Fibroblast of lung (primary cell): ENCODE data around the gene SPOCK3. TPM values are rescaled to one million over a fixed set of nuclear protein-coding genes. Genes with fewer than 3 reads are reported as not detected.

Experiments
- DNase-seq, 2 donors: peaks; one replicate each; pipeline versions ENCODE4 v3.0.0 to v3.0.0-alpha.2; 2010; ENCODE audit warnings: low read depth in 2 of 2
- H2AFZ ChIP-seq: 2 replicates; pipeline ENCODE4 v1.5.1; 2012; ENCODE audit warnings: low read length, control low read depth, inconsistent platforms
- H3K27ac ChIP-seq: 2 replicates; pipeline ENCODE4 v1.5.1; 2011; ENCODE audit warnings: low read length, control low read depth; ENCODE audit not compliant: insufficient read depth
- H3K27me3 ChIP-seq: 2 replicates; pipeline ENCODE4 v1.5.1; 2011; ENCODE audit warnings: mild to moderate bottlenecking, low read length; ENCODE audit not compliant: control insufficient read depth, insufficient read depth
- H3K36me3 ChIP-seq: 2 replicates; pipeline ENCODE4 v1.5.1; 2011; ENCODE audit warnings: low read length; ENCODE audit not compliant: control insufficient read depth, insufficient read depth
- H3K4me1 ChIP-seq: 2 replicates; pipeline ENCODE4 v1.5.1; 2011; ENCODE audit warnings: low read length; ENCODE audit not compliant: control insufficient read depth, insufficient read depth; ENCODE audit errors: extremely low read depth
- H3K4me2 ChIP-seq: 2 replicates; pipeline ENCODE4 v1.5.1; 2011; ENCODE audit warnings: low read length, control low read depth; ENCODE audit not compliant: insufficient read depth; ENCODE audit errors: extremely low read depth
- H3K4me3 ChIP-seq, 4 experiments: fragments of 200-600 bp in 1 of 4; sonication (generic) in 1 of 4; replicated peaks in 1 of 4; 2 replicates each; pipeline ENCODE4 v1.5.1; 2011 to 2016; ENCODE audit warnings: low read length in 4 of 4, low read depth in 3 of 4, mild to moderate bottlenecking in 3 of 4, control low read depth in 2 of 4, inconsistent platforms in 1 of 4, mixed read lengths in 1 of 4; ENCODE audit not compliant: insufficient read depth in 1 of 4; ENCODE audit errors: control extremely low read depth in 1 of 4
- H3K79me2 ChIP-seq: 2 replicates; pipeline ENCODE4 v1.5.1; 2012; ENCODE audit warnings: mild to moderate bottlenecking, low read length, inconsistent platforms; ENCODE audit not compliant: control insufficient read depth, insufficient read depth
- H3K9ac ChIP-seq: 2 replicates; pipeline ENCODE4 v1.5.1; 2011; ENCODE audit warnings: mild to moderate bottlenecking, low read length, control low read depth; ENCODE audit not compliant: insufficient read depth
- H3K9me3 ChIP-seq: 2 replicates; pipeline ENCODE4 v1.5.1; 2012; ENCODE audit warnings: low read depth, low read length; ENCODE audit not compliant: control insufficient read depth, insufficient read depth
- H4K20me1 ChIP-seq: 2 replicates; pipeline ENCODE4 v1.5.1; 2011; ENCODE audit warnings: low read length; ENCODE audit not compliant: control insufficient read depth, insufficient read depth; ENCODE audit errors: extremely low read depth
- CTCF ChIP-seq, 2 donors: IDR thresholded peaks in 1 of 2; conservative IDR thresholded peaks in 1 of 2; 1 replicate in 1 of 2; 2 replicates in 1 of 2; pipeline ENCODE4 v1.5.1; 2011 to 2012; ENCODE audit warnings: low read length in 2 of 2, control low read depth in 1 of 2, inconsistent platforms in 1 of 2, low read depth in 1 of 2, mild to moderate bottlenecking in 1 of 2
- EZH2 ChIP-seq: IDR thresholded peaks from 2 replicates; pipeline ENCODE4 v1.5.1; 2012; ENCODE audit warnings: low read length, control low read depth, mild to moderate bottlenecking; ENCODE audit errors: missing control alignments
- polyA plus RNA-seq, 2 donors: library from polyadenylated mRNA; depleted of rRNA in 1 of 2; stranded (reverse) in 1 of 2; unstranded in 1 of 2; fragments of >200 nt; gene quantifications; 2 replicates each; pipeline ENCODE4 v1.2.1, GENCODE V29; 2011 to 2012; ENCODE audit warnings: missing spikeins in 1 of 2
- total RNA-seq: library from RNA; depleted of rRNA; stranded (reverse); fragments of >200 nt; gene quantifications from 2 replicates; pipeline ENCODE4 v1.2.1, GENCODE V29; 2014

Gene SPOCK3
- total and polyA plus RNA-seq, 2 donors (not counting 1 experiment from before 2014, with no cell fraction given): under 0.01 to 0.08 TPM

GRCh38 chr4:166987026-166987425 is 247.3 kb downstream of the SPOCK3 start:
- TF ChIP-seq CTCF (conservative IDR thresholded peaks at IDR 0.05 in 1 of 2, IDR thresholded peaks at IDR 0.05 in 1 of 2; ENCODE audit: low read depth in 1 of 2, low read length in 2 of 2) (no peak), EZH2 (no peak)
- Histone ChIP-seq H3K9me3 (no peaks in the 10 kb centered on the region), H3K4me2 (no peak overlapping the region), H3K79me2 (no peaks in the 10 kb centered on the region), H3K27ac (no peak overlapping the region), H3K36me3 (no peaks in the 10 kb centered on the region), H4K20me1 (no peaks in the 10 kb centered on the region), H3K4me1 (no peaks in the 10 kb centered on the region), H2AFZ (no peak overlapping the region), H3K4me3 (no peak overlapping the region), H3K9ac (no peak overlapping the region), H3K27me3 (no peaks in the 10 kb centered on the region)
- DNase-seq: peak in 1 of 2 donors; percentile 4

- Histone ChIP-seq H3K27ac (no peak overlapping the region), H3K4me1 (no peaks in the 10 kb centered on the region), H3K9me3 (no peaks in the 10 kb centered on the region), H4K20me1 (no peaks in the 10 kb centered on the region), H3K4me3 (no peak overlapping the region), H3K27me3 (no peaks in the 10 kb centered on the region), H2AFZ (no peak overlapping the region), H3K79me2 (no peaks in the 10 kb centered on the region), H3K36me3 (no peaks in the 10 kb centered on the region), H3K9ac (no peak overlapping the region), H3K4me2 (no peak overlapping the region)
- no peak for DNase-seq
- TF ChIP-seq EZH2 (no peak), CTCF (conservative IDR thresholded peaks at IDR 0.05 in 1 of 2, IDR thresholded peaks at IDR 0.05 in 1 of 2; ENCODE audit: low read depth in 1 of 2, low read length in 2 of 2) (no peak)
Measured at GRCh38 chr4:166981847-166982246, 252.4 kb downstream of the SPOCK3 start.

DNA sequence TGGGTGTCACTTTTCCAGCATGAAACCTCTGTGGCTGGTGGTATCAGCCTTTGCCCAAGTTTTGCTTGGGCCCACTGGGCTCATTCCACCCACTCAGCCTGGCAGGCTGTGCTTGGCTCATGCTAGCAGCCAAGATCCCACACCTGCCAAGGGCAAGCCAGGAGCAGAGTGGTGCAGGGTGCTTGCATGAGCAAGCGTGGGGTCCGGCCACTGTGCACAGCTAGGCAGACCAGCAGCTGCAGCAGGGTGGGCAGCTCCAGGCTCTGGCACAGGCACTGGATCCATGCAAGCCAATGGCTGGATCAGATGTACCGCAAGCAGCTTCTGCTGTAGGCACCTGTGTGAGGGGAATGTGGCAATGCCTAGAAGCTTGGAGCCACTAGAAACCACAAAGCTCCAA is 253.9 kb downstream of the SPOCK3 start:
- Histone ChIP-seq H2AFZ (no peak overlapping the region), H3K36me3 (no peaks in the 10 kb centered on the region), H3K4me1 (no peaks in the 10 kb centered on the region), H3K27ac (no peak overlapping the region), H3K79me2 (no peaks in the 10 kb centered on the region), H3K4me3 (no peak overlapping the region), H3K9ac (no peak overlapping the region), H3K4me2 (no peak overlapping the region), H3K27me3 (no peaks in the 10 kb centered on the region), H3K9me3 (no peaks in the 10 kb centered on the region), H4K20me1 (no peaks in the 10 kb centered on the region)
- no peak for DNase-seq
- TF ChIP-seq CTCF (conservative IDR thresholded peaks at IDR 0.05 in 1 of 2, IDR thresholded peaks at IDR 0.05 in 1 of 2; ENCODE audit: low read depth in 1 of 2, low read length in 2 of 2) (no peak), EZH2 (no peak)
